Bone marrow (tissue), 2 donors: ENCODE results near the gene SLF1.

Source experiments
- DNase-seq, 2 donors: peaks; one replicate each; lab custom pipeline; 2025; lab: John Stamatoyannopoulos, UW

SLF1 gene

GRCh38 chr5:94661086-94661485 lies 42.6 kb downstream of the SLF1 start:
- DNase-seq, result no peak

- no peak for DNase-seq
These were observed 49.5 kb downstream of the SLF1 start for GRCh38 chr5:94667937-94668336.

GRCh38 chr5:94670726-94671125 lies 52.3 kb downstream of the SLF1 start:
- DNase-seq, result no peak

- DNase-seq, result no peak
These were observed 54.3 kb downstream of the SLF1 start for GRCh38 chr5:94672746-94673145.

- DNase-seq, result no peak
These were observed 56.3 kb downstream of the SLF1 start for GRCh38 chr5:94674490-94675382.

- no peak for DNase-seq
These were observed 57.6 kb downstream of the SLF1 start for GRCh38 chr5:94675965-94676618.

- no peak for DNase-seq
These were observed 64.5 kb downstream of the SLF1 start for GRCh38 chr5:94682814-94683520.

GRCh38 chr5:94689908-94690307 lies 71.4 kb downstream of the SLF1 start:
- no peak for DNase-seq

- no peak for DNase-seq
These were observed 72.3 kb downstream of the SLF1 start for GRCh38 chr5:94690778-94691177.

GRCh38 chr5:94691291-94691690 lies 72.8 kb downstream of the SLF1 start:
- DNase-seq, result no peak

GRCh38 chr5:94691949-94692348 lies 73.5 kb downstream of the SLF1 start:
- no peak for DNase-seq

GRCh38 chr5:94692581-94692980 lies 74.1 kb downstream of the SLF1 start:
- DNase-seq, result no peak

GRCh38 chr5:94693043-94693822 lies 74.8 kb downstream of the SLF1 start:
- peak in 1 of 2 donors; percentile 20 for DNase-seq

GRCh38 chr5:94693845-94694370 lies 75.4 kb downstream of the SLF1 start:
- DNase-seq, result no peak

- DNase-seq, result no peak
These were observed 76.2 kb downstream of the SLF1 start for GRCh38 chr5:94694671-94695070.

- DNase-seq, result no peak
These were observed 79.7 kb downstream of the SLF1 start for GRCh38 chr5:94698197-94698596.

GRCh38 chr5:94699562-94699961 lies 81.1 kb downstream of the SLF1 start:
- DNase-seq, result no peak

GRCh38 chr5:94700592-94700991 lies 82.1 kb downstream of the SLF1 start:
- no peak for DNase-seq

GRCh38 chr5:94702729-94703128 lies 84.3 kb downstream of the SLF1 start:
- DNase-seq, result peak in 1 of 2 donors; percentile 5

GRCh38 chr5:94705427-94705826 lies 87.0 kb downstream of the SLF1 start:
- DNase-seq, result no peak

- DNase-seq, result no peak
These were observed 88.9 kb downstream of the SLF1 start for GRCh38 chr5:94707359-94707758.

GRCh38 chr5:94709277-94709676 lies 90.8 kb downstream of the SLF1 start:
- DNase-seq, result no peak
